MCF 10A (cell line): Measurements from ENCODE around the gene PPFIBP2. TPM values are rescaled to one million over a fixed set of nuclear protein-coding genes. Genes with fewer than 3 reads are reported as not detected.

Experiments
- BruUV-seq: library from RNA; stranded (reverse); fragments of 400-500 nt; replicated peaks from 2 replicates; lab custom pipeline; 2021; lab: Mats Ljungman, UMichigan
- CTCF ChIA-PET: fragments of 300-600 bp; sonication (Branson Sonifier 250); formaldehyde crosslinking; extraction: SDS; loops from one replicate; lab custom pipeline; 2021; ENCODE audit warnings: antibody characterized with exemption, inconsistent platforms; lab: Yijun Ruan, JAX
- POLR2A ChIA-PET: fragments of 300-600, 350-650 bp; sonication (Branson Sonifier 250); formaldehyde crosslinking; extraction: SDS; loops from one replicate; lab custom pipeline; 2020; ENCODE audit warnings: antibody characterized with exemption, inconsistent platforms; lab: Yijun Ruan, JAX
- DNase-seq: peaks from one replicate; pipeline ENCODE4 v3.0.0-alpha.2; 2018; ENCODE audit not compliant: unreplicated experiment
- H3K27ac Mint-ChIP-seq: one replicate; pipeline ENCODE4 v1.8.0; 2022; ENCODE audit warnings: mild to moderate bottlenecking, low read depth, mixed read lengths; ENCODE audit not compliant: unreplicated experiment
- H3K27me3 Mint-ChIP-seq: one replicate; pipeline ENCODE4 v1.8.0; 2022; ENCODE audit warnings: mixed read lengths; ENCODE audit not compliant: insufficient read depth, unreplicated experiment
- H3K36me3 Mint-ChIP-seq: one replicate; pipeline ENCODE4 v1.8.0; 2022; ENCODE audit warnings: mild to moderate bottlenecking, moderate library complexity, mixed read lengths; ENCODE audit not compliant: insufficient read depth, unreplicated experiment
- H3K4me1 Mint-ChIP-seq: one replicate; pipeline ENCODE4 v1.8.0; 2022; ENCODE audit warnings: mixed read lengths; ENCODE audit not compliant: insufficient read depth, unreplicated experiment
- H3K4me3 Mint-ChIP-seq: one replicate; pipeline ENCODE4 v1.8.0; 2022; ENCODE audit warnings: mild to moderate bottlenecking, moderate library complexity, mixed read lengths; ENCODE audit not compliant: unreplicated experiment
- H3K9me3 Mint-ChIP-seq: one replicate; pipeline ENCODE4 v1.8.0; 2022; ENCODE audit warnings: mixed read lengths; ENCODE audit not compliant: unreplicated experiment
- intact Hi-C: fragments of 100-400 bp; cut with micrococcal nuclease; formaldehyde crosslinking; loops from 2 replicates; pipeline ENCODE4 v1.14.1; 2022
- total RNA-seq: library from RNA; stranded (reverse); gene quantifications from 2 replicates; pipeline ENCODE4 v1.2.3, GENCODE V29; 2022
- TF ChIP-seq, protein P1 (sequence below): fragments of 200-600 bp; IDR thresholded peaks from one replicate; pipeline ENCODE4 v1.8.0; 2022; ENCODE audit warnings: antibody characterized with exemption, mild to moderate bottlenecking; ENCODE audit not compliant: unreplicated experiment

The PPFIBP2 gene
- total RNA-seq, 1 experiment from 2014 or later, result 3.5 TPM

DNA sequence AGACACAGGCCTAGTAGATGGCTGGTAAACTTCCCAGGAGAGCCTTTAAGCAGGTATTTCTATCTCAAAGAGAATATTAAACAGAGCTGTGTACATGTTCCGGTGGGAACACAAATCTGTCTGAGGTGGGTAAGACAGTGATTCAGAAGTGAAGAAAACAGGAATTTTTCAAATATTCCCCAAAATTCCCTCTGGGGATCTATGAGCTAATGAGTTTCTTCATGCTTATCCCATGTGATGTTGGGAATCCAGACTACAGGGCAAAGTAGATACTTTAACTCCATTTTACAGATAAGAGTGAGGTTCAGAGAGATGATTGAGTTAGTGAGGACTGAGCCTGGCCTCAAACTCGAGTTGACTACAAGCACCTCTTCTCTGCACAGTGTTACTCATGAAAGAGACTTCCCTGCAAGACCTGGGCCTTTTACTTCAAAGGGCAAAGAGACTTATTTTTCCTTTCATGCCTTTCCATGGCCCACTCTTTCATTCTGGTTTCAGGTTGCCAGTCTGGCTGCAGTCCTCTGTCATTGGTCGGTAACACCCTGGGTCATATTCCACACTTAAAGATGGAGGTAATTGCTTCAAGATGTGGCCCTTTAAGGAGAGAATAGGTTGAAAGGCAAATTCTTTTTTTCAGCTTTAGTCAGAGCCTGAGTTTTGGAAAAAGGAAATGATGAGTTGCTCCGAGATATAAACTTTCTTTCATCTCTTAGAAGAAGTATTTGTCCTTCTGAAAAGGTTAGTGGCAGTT lies 89.4 kb downstream of the PPFIBP2 start:
- intact Hi-C loops, result no loop called here
- BruUV-seq, result no TSS peak
- CTCF ChIA-PET, result interaction anchor here (0.7 to 2.2 kb wide), 5 partner anchors 10 to 56 kb away, joined by 3 to 11 read pairs (median 6); no protein-coding TSS in a partner anchor

GRCh38 chr11:7604331-7604955 lies 90.6 kb downstream of the PPFIBP2 start:
- Mint-ChIP-seq H3K4me3 (no peak overlapping the region), H3K27ac (no peak overlapping the region), H3K36me3 (no peaks in the 10 kb centered on the region), H3K27me3 (no peaks in the 10 kb centered on the region), H3K9me3 (no peaks in the 10 kb centered on the region), H3K4me1 (peaks cover 22% of the 10 kb centered on the region)
- CTCF ChIA-PET, result interaction anchor here (0.6 to 2.5 kb wide), 5 partner anchors 23 to 53 kb away, joined by 3 to 15 read pairs (median 4); no protein-coding TSS in a partner anchor
- intact Hi-C loops, result no loop called here
- no peak for DNase-seq
- POLR2A ChIA-PET, result interaction anchor here (0.7 kb wide), 1 partner anchor 1287 kb away, joined by 3 read pairs; no protein-coding TSS in a partner anchor
- TF ChIP-seq, protein P1, sequence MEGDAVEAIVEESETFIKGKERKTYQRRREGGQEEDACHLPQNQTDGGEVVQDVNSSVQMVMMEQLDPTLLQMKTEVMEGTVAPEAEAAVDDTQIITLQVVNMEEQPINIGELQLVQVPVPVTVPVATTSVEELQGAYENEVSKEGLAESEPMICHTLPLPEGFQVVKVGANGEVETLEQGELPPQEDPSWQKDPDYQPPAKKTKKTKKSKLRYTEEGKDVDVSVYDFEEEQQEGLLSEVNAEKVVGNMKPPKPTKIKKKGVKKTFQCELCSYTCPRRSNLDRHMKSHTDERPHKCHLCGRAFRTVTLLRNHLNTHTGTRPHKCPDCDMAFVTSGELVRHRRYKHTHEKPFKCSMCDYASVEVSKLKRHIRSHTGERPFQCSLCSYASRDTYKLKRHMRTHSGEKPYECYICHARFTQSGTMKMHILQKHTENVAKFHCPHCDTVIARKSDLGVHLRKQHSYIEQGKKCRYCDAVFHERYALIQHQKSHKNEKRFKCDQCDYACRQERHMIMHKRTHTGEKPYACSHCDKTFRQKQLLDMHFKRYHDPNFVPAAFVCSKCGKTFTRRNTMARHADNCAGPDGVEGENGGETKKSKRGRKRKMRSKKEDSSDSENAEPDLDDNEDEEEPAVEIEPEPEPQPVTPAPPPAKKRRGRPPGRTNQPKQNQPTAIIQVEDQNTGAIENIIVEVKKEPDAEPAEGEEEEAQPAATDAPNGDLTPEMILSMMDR, result no peak
- no TSS peak for BruUV-seq

More for the DNA sequence above, 89.4 kb downstream of the PPFIBP2 start:
- TF ChIP-seq, protein P1, result no peak
- H3K9me3 Mint-ChIP-seq, result no peaks in the 10 kb centered on the region
- H3K27me3 Mint-ChIP-seq, result no peaks in the 10 kb centered on the region
- no peak for DNase-seq
- H3K36me3 Mint-ChIP-seq, result no peaks in the 10 kb centered on the region
- H3K4me1 Mint-ChIP-seq, result peaks cover 22% of the 10 kb centered on the region
- H3K27ac Mint-ChIP-seq, result no peak overlapping the region
- H3K4me3 Mint-ChIP-seq, result no peak overlapping the region
- POLR2A ChIA-PET, result interaction anchor here (0.7 to 3.7 kb wide), 3 partner anchors 9 to 1286 kb away, joined by 3 to 25 read pairs (median 3); no protein-coding TSS in a partner anchor

GRCh38 chr11:7605186-7605943 lies 91.6 kb downstream of the PPFIBP2 start:
- Mint-ChIP-seq H3K4me3 (no peak overlapping the region), H3K4me1 (peaks cover 15% of the 10 kb centered on the region), H3K27ac (no peak overlapping the region), H3K9me3 (no peaks in the 10 kb centered on the region), H3K27me3 (no peaks in the 10 kb centered on the region), H3K36me3 (no peaks in the 10 kb centered on the region)
- POLR2A ChIA-PET, result interaction anchor here (1.6 kb wide), 1 partner anchor 11 kb away, joined by 5 read pairs; no protein-coding TSS in a partner anchor
- DNase-seq, result no peak
- intact Hi-C loops, result no loop called here
- TF ChIP-seq, protein P1, result no peak
- CTCF ChIA-PET, result interaction anchor here (0.5 to 2.5 kb wide), 6 partner anchors 34 to 507 kb away, joined by 4 to 15 read pairs (median 5); no protein-coding TSS in a partner anchor
- no TSS peak for BruUV-seq
